Measurements from ENCODE around the gene C2orf80. TPM values are rescaled to one million over a fixed set of nuclear protein-coding genes. Genes with fewer than 3 reads are reported as not detected.

C2orf80 gene
- total and polyA plus RNA-seq, 8 donors: not detected

DNA sequence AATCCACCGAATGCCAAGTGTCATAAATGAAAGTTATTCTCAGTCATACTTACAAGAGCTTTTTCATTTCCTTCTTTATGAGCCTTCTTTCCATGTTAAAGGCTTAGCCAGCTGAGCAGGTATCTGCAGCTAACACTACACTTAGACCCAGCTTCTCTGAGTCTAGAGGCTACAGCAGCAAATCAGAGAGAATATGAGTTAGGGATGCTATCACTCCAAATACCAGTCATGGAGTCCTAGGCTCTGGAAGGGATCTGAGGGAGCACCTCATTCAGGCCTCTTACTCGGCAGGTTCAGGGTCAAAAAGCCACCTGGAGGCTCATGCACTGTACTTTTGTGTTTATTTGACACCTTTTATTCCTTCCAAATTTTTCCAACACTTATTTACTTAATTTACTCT is 2.9 kb downstream of the C2orf80 start:
- FAIRE-seq (no peak), ATAC-seq (no peak), DNase-seq (no peak)
- 80 to 92% methylated on average over 2 of the region's 2 CpGs for WGBS, 2 donors
- Histone ChIP-seq H3K27me3 (no peaks in the 10 kb centered on the region), H3K27ac (no peak overlapping the region), H3K9me3 (no peaks in the 10 kb centered on the region), H3K36me3 (no peaks in the 10 kb centered on the region), H3K4me3 (no peak overlapping the region), H3K4me1 (no peaks in the 10 kb centered on the region)
- intact Hi-C loops (cut with DNase I): no loop called here
- TF ChIP-seq CTCF (IDR thresholded peaks at IDR 0.05): no peak

- H3K4me1 ChIP-seq: no peaks in the 10 kb centered on the region
- H3K36me3 ChIP-seq: no peaks in the 10 kb centered on the region
- 68 to 78% methylated on average over 5 of the region's 5 CpGs for WGBS, 2 donors
- FAIRE-seq: no peak
- no peak overlapping the region for H3K4me3 ChIP-seq
- H3K27me3 ChIP-seq: no peaks in the 10 kb centered on the region
- no peak overlapping the region for H3K27ac ChIP-seq
- intact Hi-C loops (cut with DNase I): no loop called here
- H3K9me3 ChIP-seq: no peaks in the 10 kb centered on the region
- TF ChIP-seq CTCF (IDR thresholded peaks at IDR 0.05): no peak
- DNase-seq: no peak
- no peak for ATAC-seq
Measured at GRCh38 chr2:208186465-208186864, 3.4 kb downstream of the C2orf80 start.

DNA sequence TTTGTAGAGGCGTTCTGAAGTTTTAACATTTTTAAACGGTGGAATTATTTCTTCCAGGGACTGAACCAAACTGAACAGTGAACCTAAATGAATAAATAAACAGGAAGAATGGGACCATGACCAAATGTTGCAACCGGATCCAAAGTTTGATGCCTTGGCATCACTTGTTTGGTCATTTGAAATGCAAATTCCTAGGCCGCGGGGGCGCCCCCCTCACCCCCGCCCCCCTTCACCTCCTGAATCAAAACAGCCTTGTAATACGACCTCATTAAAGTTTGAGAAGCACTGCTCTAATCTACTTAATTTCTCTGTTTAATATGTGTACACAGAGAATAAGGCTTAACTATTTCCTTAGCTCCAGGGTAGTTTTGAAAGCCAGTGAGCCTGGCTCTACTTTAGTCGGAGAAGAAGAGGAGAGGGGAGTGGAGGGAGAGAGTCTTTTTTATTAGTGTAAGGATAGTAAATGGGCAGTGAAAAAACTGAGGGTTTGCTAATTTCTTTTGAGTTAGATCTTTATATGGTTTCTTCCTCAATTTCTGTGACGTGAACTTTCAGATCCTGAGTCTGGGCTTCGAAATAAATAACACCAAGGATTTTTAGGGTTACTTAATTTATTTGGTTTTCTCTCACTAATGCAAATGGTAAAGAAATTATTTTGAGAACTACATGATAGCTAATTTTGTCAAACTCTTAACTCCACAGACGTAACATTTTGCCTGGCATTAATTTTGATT is 5.7 kb downstream of the C2orf80 start:
- DNase-seq (no peak), FAIRE-seq (no peak), ATAC-seq (no peak)
- Histone ChIP-seq H3K36me3 (no peaks in the 10 kb centered on the region), H3K27me3 (no peaks in the 10 kb centered on the region), H3K9me3 (no peaks in the 10 kb centered on the region), H3K4me1 (no peaks in the 10 kb centered on the region), H3K4me3 (no peak overlapping the region), H3K27ac (no peak overlapping the region)
- intact Hi-C loops (cut with DNase I): no loop called here
- TF ChIP-seq CTCF (IDR thresholded peaks at IDR 0.05): no peak
- WGBS, 2 donors: 28 to 35% methylated on average over 12 of the region's 12 CpGs

DNA sequence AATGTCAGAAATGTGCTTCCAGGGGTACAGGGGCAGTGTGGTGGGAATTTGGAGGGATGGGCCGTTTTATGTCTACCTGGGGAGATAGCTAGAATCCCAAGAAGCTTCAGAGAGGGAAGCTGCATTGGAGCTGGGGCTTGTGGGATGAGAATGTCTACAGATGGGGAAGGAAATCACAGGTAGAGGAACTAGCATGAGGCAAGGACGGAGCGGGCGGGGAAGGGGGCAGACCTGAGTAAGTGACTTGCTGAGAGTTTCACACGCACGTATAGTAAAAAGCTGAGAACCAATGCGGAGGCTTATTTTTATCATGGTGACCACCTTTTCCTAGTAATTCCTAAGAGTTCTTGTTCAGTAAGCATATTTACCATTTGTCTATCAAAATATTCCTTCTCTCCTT is 6.3 kb downstream of the C2orf80 start:
- TF ChIP-seq CTCF (IDR thresholded peaks at IDR 0.05): no peak
- H3K9me3 ChIP-seq: no peaks in the 10 kb centered on the region
- no peaks in the 10 kb centered on the region for H3K4me1 ChIP-seq
- ATAC-seq (no peak), DNase-seq (no peak), FAIRE-seq (no peak)
- no peaks in the 10 kb centered on the region for H3K36me3 ChIP-seq
- H3K4me3 ChIP-seq: no peak overlapping the region
- intact Hi-C loops (cut with DNase I): no loop called here
- WGBS, 2 donors: 48 to 53% methylated on average over 7 of the region's 7 CpGs
- no peaks in the 10 kb centered on the region for H3K27me3 ChIP-seq
- H3K27ac ChIP-seq: no peak overlapping the region

DNA sequence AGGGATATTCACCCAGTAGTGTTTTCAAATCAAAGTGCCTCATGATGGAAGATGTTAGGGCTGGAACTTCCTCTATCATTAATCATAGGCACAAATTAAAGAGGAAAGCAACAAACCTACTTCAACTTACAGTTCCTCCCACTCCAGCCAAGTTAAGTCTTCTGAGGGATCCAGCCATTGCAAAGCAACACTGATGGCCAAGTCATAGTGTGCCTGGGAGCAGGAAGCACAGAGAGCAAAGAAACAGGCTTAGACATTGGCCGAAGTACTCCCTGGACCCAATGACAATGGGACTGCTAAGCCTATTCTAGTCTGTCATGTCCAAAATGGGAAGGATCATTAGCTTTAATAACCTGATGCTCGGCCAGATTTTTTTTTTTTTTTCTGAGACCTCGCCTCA is 7.0 kb downstream of the C2orf80 start:
- Histone ChIP-seq H3K36me3 (no peaks in the 10 kb centered on the region), H3K9me3 (no peaks in the 10 kb centered on the region), H3K27me3 (no peaks in the 10 kb centered on the region), H3K27ac (no peak overlapping the region), H3K4me3 (no peak overlapping the region), H3K4me1 (no peaks in the 10 kb centered on the region)
- whole genome bisulfite sequencing, 2 donors: 83 to 87% methylated on average over 3 of the region's 3 CpGs
- intact Hi-C loops (cut with DNase I): no loop called here
- no peak for FAIRE-seq
- no peak for ATAC-seq
- TF ChIP-seq CTCF (IDR thresholded peaks at IDR 0.05): no peak
- DNase-seq: no peak

All from pancreas (tissue), 10 donors.